WTC11 (cell line): ENCODE measurements around the gene SULT1C2. TPM values are rescaled to one million over a fixed set of nuclear protein-coding genes. Genes with fewer than 3 reads are reported as not detected.

Experiments used
- ATAC-seq: fragments of 200-7000 bp; cut with Tn5 transposase; 2 replicates; pipeline ENCODE4 v1.10.0; 2021; ENCODE audit warnings: mild to moderate bottlenecking, moderate library complexity
- CTCF ChIA-PET: fragments of 300-600 bp; sonication (Branson Sonifier 250); formaldehyde crosslinking; loops from one replicate; lab custom pipeline; 2021; ENCODE audit warnings: antibody characterized with exemption; lab: Charles Lee
- POLR2A ChIA-PET: fragments of 350-600 bp; sonication (Branson Sonifier 250); formaldehyde crosslinking; loops from one replicate; lab custom pipeline; 2021; ENCODE audit warnings: antibody characterized with exemption; lab: Charles Lee
- DNase-seq: peaks from one replicate; pipeline ENCODE4 v3.0.0; 2021; ENCODE audit warnings: low spot score
- H3K27ac Mint-ChIP-seq: 2 replicates; pipeline ENCODE4 v1.8.0; 2021; ENCODE audit warnings: mixed read lengths
- H3K27me3 Mint-ChIP-seq: 2 replicates; pipeline ENCODE4 v1.8.0; 2021; ENCODE audit warnings: low read depth, mild to moderate bottlenecking, moderate library complexity, mixed read lengths
- H3K36me3 Mint-ChIP-seq: 2 replicates; pipeline ENCODE4 v1.8.0; 2021; ENCODE audit warnings: mixed read lengths
- H3K4me1 Mint-ChIP-seq: 2 replicates; pipeline ENCODE4 v1.8.0; 2022; ENCODE audit warnings: mixed read lengths
- H3K4me3 Mint-ChIP-seq: 2 replicates; pipeline ENCODE4 v1.8.0; 2021; ENCODE audit warnings: mild to moderate bottlenecking, moderate library complexity, mixed read lengths
- H3K9me3 Mint-ChIP-seq: 2 replicates; pipeline ENCODE4 v1.8.0; 2021; ENCODE audit warnings: mixed read lengths
- ARID4B ChIP-seq: sonication (generic); formaldehyde crosslinking; IDR thresholded peaks from 2 replicates; pipeline ENCODE4 v1.8.0; 2023; ENCODE audit warnings: missing genetic modification reagents, mild to moderate bottlenecking, borderline replicate concordance
- CBFB ChIP-seq: sonication (generic); formaldehyde crosslinking; IDR thresholded peaks from 2 replicates; pipeline ENCODE4 v1.8.1; 2022; ENCODE audit warnings: mild to moderate bottlenecking, low read depth, missing genetic modification reagents
- GTF2I ChIP-seq: fragments of 250-450 bp; sonication (Bioruptor Pico); conservative IDR thresholded peaks from 2 replicates; pipeline ENCODE4 v1.4.0; 2021; ENCODE audit warnings: mild to moderate bottlenecking
- IRF2 ChIP-seq: sonication (generic); formaldehyde crosslinking; IDR thresholded peaks from 2 replicates; pipeline ENCODE4 v1.8.0; 2022; ENCODE audit warnings: low read depth, missing genetic modification reagents, borderline replicate concordance
- KAT7 ChIP-seq: sonication (generic); formaldehyde crosslinking; IDR thresholded peaks from 2 replicates; pipeline ENCODE4 v1.8.1; 2023; ENCODE audit warnings: missing genetic modification reagents, mild to moderate bottlenecking, borderline replicate concordance
- NR1H2 ChIP-seq: sonication (generic); formaldehyde crosslinking; IDR thresholded peaks from 2 replicates; pipeline ENCODE4 v1.9.0; 2021; ENCODE audit warnings: mild to moderate bottlenecking, moderate library complexity, missing genetic modification reagents
- PREB ChIP-seq: sonication (generic); formaldehyde crosslinking; IDR thresholded peaks from 2 replicates; pipeline ENCODE4 v1.8.1; 2022; ENCODE audit warnings: mild to moderate bottlenecking, missing genetic modification reagents, moderate library complexity, borderline replicate concordance
- SMAD3 ChIP-seq: sonication (generic); formaldehyde crosslinking; IDR thresholded peaks from 2 replicates; pipeline ENCODE4 v1.8.0; 2022; ENCODE audit warnings: missing genetic modification reagents, mild to moderate bottlenecking, borderline replicate concordance
- TEAD1 ChIP-seq: sonication (generic); formaldehyde crosslinking; IDR thresholded peaks from 2 replicates; pipeline ENCODE4 v1.8.0; 2022; ENCODE audit warnings: mild to moderate bottlenecking, missing genetic modification reagents
- ZNF281 ChIP-seq: sonication (generic); formaldehyde crosslinking; IDR thresholded peaks from 2 replicates; pipeline ENCODE4 v1.8.0; 2023; ENCODE audit warnings: mild to moderate bottlenecking, missing genetic modification reagents
- ZNF416 ChIP-seq: fragments of 250-450 bp; sonication (Bioruptor Pico); IDR thresholded peaks from 2 replicates; pipeline ENCODE4 v1.9.0; 2021; ENCODE audit warnings: mild to moderate bottlenecking, inconsistent platforms
- ZNF423 ChIP-seq: fragments of 250-450 bp; sonication (Bioruptor Pico); IDR thresholded peaks from 2 replicates; pipeline ENCODE4 v2.1.2; 2022; ENCODE audit warnings: mild to moderate bottlenecking, moderate library complexity
- total RNA-seq: library from RNA; stranded (reverse); gene quantifications from 3 replicates; pipeline ENCODE4 v1.2.3, GENCODE V29; 2021
- TF ChIP-seq, protein P1 (sequence below): sonication (generic); formaldehyde crosslinking; IDR thresholded peaks from 2 replicates; pipeline ENCODE4 v1.8.0; 2022; ENCODE audit warnings: missing genetic modification reagents
- TF ChIP-seq, protein P2 (sequence below): sonication (generic); formaldehyde crosslinking; IDR thresholded peaks from 2 replicates; pipeline ENCODE4 v1.8.0; 2022; ENCODE audit warnings: mild to moderate bottlenecking, missing genetic modification reagents
- TF ChIP-seq, protein P3 (sequence below): sonication (generic); formaldehyde crosslinking; IDR thresholded peaks from 2 replicates; pipeline ENCODE4 v1.8.1; 2022; ENCODE audit warnings: mild to moderate bottlenecking, moderate library complexity, missing genetic modification reagents
- TF ChIP-seq, protein P4 (sequence below): fragments of 250-450 bp; sonication (Bioruptor Pico); IDR thresholded peaks from 2 replicates; pipeline ENCODE4 v1.9.0; 2021; ENCODE audit warnings: moderate library complexity, mild to moderate bottlenecking, inconsistent platforms, borderline replicate concordance

SULT1C2 gene
- total RNA-seq, 1 experiment from 2014 or later: 2.2 TPM

DNA sequence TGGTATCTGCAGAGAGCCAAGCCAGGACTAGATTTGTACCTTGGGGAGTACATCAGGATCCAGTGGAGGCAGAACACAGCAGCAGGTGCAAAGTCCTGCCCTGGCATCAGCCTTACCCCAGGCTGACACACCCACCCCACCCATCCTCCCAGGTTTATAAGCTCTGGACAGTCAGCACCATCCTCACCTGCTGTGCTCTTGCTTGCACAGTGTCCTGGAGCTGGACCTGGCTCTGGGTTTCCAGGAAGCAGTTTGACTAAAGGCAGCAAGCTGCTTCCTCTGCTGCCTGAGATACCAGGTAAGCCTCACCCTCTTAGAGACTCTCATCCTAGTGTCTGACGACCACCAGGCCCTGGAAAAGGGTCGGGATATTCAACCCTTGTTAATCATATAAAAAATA is 48.9 kb upstream of the SULT1C2 start, which contains the start of gene SULT1C3 (continued):
- TF ChIP-seq, protein P1, sequence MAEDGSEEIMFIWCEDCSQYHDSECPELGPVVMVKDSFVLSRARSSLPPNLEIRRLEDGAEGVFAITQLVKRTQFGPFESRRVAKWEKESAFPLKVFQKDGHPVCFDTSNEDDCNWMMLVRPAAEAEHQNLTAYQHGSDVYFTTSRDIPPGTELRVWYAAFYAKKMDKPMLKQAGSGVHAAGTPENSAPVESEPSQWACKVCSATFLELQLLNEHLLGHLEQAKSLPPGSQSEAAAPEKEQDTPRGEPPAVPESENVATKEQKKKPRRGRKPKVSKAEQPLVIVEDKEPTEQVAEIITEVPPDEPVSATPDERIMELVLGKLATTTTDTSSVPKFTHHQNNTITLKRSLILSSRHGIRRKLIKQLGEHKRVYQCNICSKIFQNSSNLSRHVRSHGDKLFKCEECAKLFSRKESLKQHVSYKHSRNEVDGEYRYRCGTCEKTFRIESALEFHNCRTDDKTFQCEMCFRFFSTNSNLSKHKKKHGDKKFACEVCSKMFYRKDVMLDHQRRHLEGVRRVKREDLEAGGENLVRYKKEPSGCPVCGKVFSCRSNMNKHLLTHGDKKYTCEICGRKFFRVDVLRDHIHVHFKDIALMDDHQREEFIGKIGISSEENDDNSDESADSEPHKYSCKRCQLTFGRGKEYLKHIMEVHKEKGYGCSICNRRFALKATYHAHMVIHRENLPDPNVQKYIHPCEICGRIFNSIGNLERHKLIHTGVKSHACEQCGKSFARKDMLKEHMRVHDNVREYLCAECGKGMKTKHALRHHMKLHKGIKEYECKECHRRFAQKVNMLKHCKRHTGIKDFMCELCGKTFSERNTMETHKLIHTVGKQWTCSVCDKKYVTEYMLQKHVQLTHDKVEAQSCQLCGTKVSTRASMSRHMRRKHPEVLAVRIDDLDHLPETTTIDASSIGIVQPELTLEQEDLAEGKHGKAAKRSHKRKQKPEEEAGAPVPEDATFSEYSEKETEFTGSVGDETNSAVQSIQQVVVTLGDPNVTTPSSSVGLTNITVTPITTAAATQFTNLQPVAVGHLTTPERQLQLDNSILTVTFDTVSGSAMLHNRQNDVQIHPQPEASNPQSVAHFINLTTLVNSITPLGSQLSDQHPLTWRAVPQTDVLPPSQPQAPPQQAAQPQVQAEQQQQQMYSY (CRISPR knock-in tag): no peak
- TF ChIP-seq TEAD1 (CRISPR knock-in tag) (no peak), ZNF416 (CRISPR knock-in tag) (no peak)
- TF ChIP-seq, protein P2, sequence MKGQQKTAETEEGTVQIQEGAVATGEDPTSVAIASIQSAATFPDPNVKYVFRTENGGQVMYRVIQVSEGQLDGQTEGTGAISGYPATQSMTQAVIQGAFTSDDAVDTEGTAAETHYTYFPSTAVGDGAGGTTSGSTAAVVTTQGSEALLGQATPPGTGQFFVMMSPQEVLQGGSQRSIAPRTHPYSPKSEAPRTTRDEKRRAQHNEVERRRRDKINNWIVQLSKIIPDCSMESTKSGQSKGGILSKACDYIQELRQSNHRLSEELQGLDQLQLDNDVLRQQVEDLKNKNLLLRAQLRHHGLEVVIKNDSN (CRISPR knock-in tag): no peak

- Mint-ChIP-seq H3K4me3 (no peak overlapping the region), H3K27me3 (no peaks in the 10 kb centered on the region), H3K9me3 (peaks cover 81% of the 10 kb centered on the region), H3K36me3 (peaks cover 53% of the 10 kb centered on the region), H3K27ac (no peak overlapping the region), H3K4me1 (no peaks in the 10 kb centered on the region)
- ChIA-PET CTCF (no interaction called here), POLR2A (no interaction called here)
- no peak for ATAC-seq
- TF ChIP-seq, protein P3, sequence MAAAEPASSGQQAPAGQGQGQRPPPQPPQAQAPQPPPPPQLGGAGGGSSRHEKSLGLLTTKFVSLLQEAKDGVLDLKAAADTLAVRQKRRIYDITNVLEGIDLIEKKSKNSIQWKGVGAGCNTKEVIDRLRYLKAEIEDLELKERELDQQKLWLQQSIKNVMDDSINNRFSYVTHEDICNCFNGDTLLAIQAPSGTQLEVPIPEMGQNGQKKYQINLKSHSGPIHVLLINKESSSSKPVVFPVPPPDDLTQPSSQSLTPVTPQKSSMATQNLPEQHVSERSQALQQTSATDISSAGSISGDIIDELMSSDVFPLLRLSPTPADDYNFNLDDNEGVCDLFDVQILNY (CRISPR knock-in tag): no peak
- TF ChIP-seq SMAD3 (no peak), ZNF423 (no peak), GTF2I (CRISPR knock-in tag) (no peak), CBFB (CRISPR knock-in tag) (no peak), ZNF281 (CRISPR knock-in tag) (no peak), TEAD1 (CRISPR knock-in tag) (no peak)
- TF ChIP-seq, protein P4, sequence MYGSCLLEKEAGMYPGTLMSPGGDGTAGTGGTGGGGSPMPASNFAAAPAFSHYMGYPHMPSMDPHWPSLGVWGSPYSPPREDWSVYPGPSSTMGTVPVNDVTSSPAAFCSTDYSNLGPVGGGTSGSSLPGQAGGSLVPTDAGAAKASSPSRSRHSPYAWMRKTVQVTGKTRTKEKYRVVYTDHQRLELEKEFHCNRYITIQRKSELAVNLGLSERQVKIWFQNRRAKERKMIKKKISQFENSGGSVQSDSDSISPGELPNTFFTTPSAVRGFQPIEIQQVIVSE (CRISPR knock-in tag): no peak
- DNase-seq: no peak
Observed at GRCh38 chr2:108240966-108241365, 47.7 kb upstream of the SULT1C2 start.

DNA sequence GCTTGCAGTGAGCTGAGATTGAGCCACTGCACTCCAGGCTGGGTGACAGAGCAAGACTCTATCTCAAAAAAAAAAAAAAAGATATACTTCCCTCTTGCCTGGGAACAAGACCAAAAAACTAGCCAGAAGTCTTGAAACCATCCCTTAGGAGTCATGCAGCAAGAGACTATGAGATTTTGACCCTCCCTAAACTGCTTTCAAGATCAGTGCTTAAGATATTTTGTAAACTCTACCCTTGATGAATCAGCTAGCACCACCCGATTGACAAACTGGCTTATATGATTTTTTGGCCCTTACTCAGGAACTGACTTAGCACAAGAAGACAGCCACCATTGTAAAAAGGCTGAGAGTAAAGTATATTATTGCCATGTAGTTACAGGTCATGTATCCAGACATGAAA is 45.1 kb upstream of the SULT1C2 start:
- DNase-seq: no peak
- Mint-ChIP-seq H3K27ac (no peak overlapping the region), H3K36me3 (peaks cover 39% of the 10 kb centered on the region), H3K27me3 (no peaks in the 10 kb centered on the region; the same call in 1 of the 2 replicates), H3K4me3 (no peak overlapping the region), H3K9me3 (peaks cover 71% of the 10 kb centered on the region), H3K4me1 (no peaks in the 10 kb centered on the region)
- ChIA-PET POLR2A (no interaction called here), CTCF (no interaction called here)
- TF ChIP-seq, protein P4 (CRISPR knock-in tag): no peak
- TF ChIP-seq SMAD3: no peak
- no peak for TF ChIP-seq NR1H2
- no peak for TF ChIP-seq IRF2 (CRISPR knock-in tag)
- TF ChIP-seq KAT7 (CRISPR knock-in tag): no peak
- TF ChIP-seq ARID4B: no peak
- TF ChIP-seq PREB (CRISPR knock-in tag): no peak
- no peak for ATAC-seq
